ENCODE results near the gene RRP7A.

DNA sequence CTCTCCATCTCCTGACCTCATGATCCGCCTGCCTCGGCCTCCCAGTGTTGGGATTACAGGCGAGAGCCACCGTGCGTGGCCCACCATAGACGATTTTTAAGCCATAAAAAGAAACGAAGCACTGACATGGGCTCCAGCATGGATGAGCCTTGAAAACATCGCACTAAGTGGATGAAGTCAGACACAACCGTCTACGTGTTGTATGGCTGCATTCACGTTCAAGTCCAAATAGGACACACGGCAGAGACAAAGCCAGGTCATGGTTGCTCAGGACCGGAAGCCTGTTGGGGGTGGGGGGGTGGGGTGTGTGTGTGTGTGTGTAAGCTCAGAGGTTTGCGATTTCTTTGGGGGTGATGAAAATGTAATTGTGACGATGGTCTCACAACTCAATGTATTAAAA lies 10.0 kb downstream of the RRP7A start:
- TF ChIP-seq, protein P1, sequence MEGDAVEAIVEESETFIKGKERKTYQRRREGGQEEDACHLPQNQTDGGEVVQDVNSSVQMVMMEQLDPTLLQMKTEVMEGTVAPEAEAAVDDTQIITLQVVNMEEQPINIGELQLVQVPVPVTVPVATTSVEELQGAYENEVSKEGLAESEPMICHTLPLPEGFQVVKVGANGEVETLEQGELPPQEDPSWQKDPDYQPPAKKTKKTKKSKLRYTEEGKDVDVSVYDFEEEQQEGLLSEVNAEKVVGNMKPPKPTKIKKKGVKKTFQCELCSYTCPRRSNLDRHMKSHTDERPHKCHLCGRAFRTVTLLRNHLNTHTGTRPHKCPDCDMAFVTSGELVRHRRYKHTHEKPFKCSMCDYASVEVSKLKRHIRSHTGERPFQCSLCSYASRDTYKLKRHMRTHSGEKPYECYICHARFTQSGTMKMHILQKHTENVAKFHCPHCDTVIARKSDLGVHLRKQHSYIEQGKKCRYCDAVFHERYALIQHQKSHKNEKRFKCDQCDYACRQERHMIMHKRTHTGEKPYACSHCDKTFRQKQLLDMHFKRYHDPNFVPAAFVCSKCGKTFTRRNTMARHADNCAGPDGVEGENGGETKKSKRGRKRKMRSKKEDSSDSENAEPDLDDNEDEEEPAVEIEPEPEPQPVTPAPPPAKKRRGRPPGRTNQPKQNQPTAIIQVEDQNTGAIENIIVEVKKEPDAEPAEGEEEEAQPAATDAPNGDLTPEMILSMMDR (IDR thresholded peaks at IDR 0.05), result no peak
- TF ChIP-seq POLR2A (IDR thresholded peaks at IDR 0.05), result no peak
